CD4-positive, CD25-positive, alpha-beta regulatory T cell (primary cell): ENCODE measurements around the gene RCN2. TPM values are rescaled to one million over a fixed set of nuclear protein-coding genes. Genes with fewer than 3 reads are reported as not detected.
A peak's percentile ranks its signal among the peaks of the same experiment; 100 is the strongest.

Experiments
- ATAC-seq, 2 donors: fragments of 150-1000 bp; cut with Tn5 transposase; one replicate each; pipeline ENCODE4 v1.10.0; 2021; ENCODE audit warnings: low read depth in 2 of 2, moderate number of reproducible peaks in 2 of 2, moderate library complexity in 1 of 2
- DNase-seq, 3 donors: peaks; one replicate each; pipeline versions ENCODE4 v3.0.0 to v3.0.0-alpha.2; 2012 to 2022; ENCODE audit warnings: mixed read lengths in 1 of 3
- H3K27ac ChIP-seq: one replicate; pipeline ENCODE4 v1.7.0; 2013; ENCODE audit warnings: mild to moderate bottlenecking, low read length; ENCODE audit not compliant: insufficient read depth, poor library complexity, severe bottlenecking
- H3K27me3 ChIP-seq: one replicate; pipeline ENCODE4 v1.7.0; 2013; ENCODE audit warnings: low read length; ENCODE audit not compliant: control insufficient read depth, insufficient read depth
- H3K36me3 ChIP-seq: one replicate; pipeline ENCODE4 v1.7.0; 2013; ENCODE audit warnings: mild to moderate bottlenecking, low read length, moderate library complexity; ENCODE audit not compliant: control insufficient read depth, insufficient read depth
- H3K4me1 ChIP-seq: 2 replicates; pipeline ENCODE4 v1.7.0; 2013; ENCODE audit warnings: mild to moderate bottlenecking, low read length; ENCODE audit not compliant: insufficient read depth, control insufficient read depth, poor library complexity, severe bottlenecking
- H3K4me3 ChIP-seq: one replicate; pipeline ENCODE4 v1.7.0; 2013; ENCODE audit warnings: low read depth, mild to moderate bottlenecking, low read length, moderate library complexity
- H3K9me3 ChIP-seq, 2 experiments: 1 replicate in 1 of 2; 2 replicates in 1 of 2; pipeline ENCODE4 v1.7.0; 2013; ENCODE audit warnings: low read length in 2 of 2, mild to moderate bottlenecking in 1 of 2, moderate library complexity in 1 of 2; ENCODE audit not compliant: control insufficient read depth in 2 of 2
- H3K27ac Mint-ChIP-seq, 3 donors: one replicate each; pipeline ENCODE4 v1.8.0; 2020 to 2022; ENCODE audit warnings: mild to moderate bottlenecking in 3 of 3, mixed read lengths in 3 of 3, moderate library complexity in 2 of 3
- H3K27me3 Mint-ChIP-seq: one replicate; pipeline ENCODE4 v1.8.0; 2022; ENCODE audit warnings: mild to moderate bottlenecking, mixed read lengths
- H3K36me3 Mint-ChIP-seq: one replicate; pipeline ENCODE4 v1.8.0; 2020; ENCODE audit warnings: mixed read lengths
- H3K4me1 Mint-ChIP-seq, 4 donors: one replicate each; pipeline ENCODE4 v1.8.0; 2020 to 2022; ENCODE audit warnings: mixed read lengths in 4 of 4, mild to moderate bottlenecking in 1 of 4
- H3K4me3 Mint-ChIP-seq, 4 donors: one replicate each; pipeline ENCODE4 v1.8.0; 2020 to 2022; ENCODE audit warnings: mild to moderate bottlenecking in 4 of 4, mixed read lengths in 4 of 4, moderate library complexity in 3 of 4
- H3K9me3 Mint-ChIP-seq, 7 donors: one replicate each; pipeline ENCODE4 v1.8.0; 2020 to 2022; ENCODE audit warnings: mixed read lengths in 7 of 7, mild to moderate bottlenecking in 3 of 7, moderate library complexity in 2 of 7
- polyA plus RNA-seq, 4 donors: library from polyadenylated mRNA; unstranded; fragments of 300-500 nt; fragmentation: Illumina TruSeq; gene quantifications; one replicate each; pipeline ENCODE4 v1.2.3, GENCODE V29; 2021
- total RNA-seq: library from RNA; stranded (reverse); gene quantifications from one replicate; pipeline ENCODE4 v1.2.3, GENCODE V29; 2022

RCN2 gene
- total and polyA plus RNA-seq, 5 donors from 2014 or later = 17.3 to 47.3 (median 39.5) TPM

GRCh38 chr15:76967067-76967466, 35.5 kb downstream of the RCN2 start:
- Histone ChIP-seq H3K4me3 (no peak overlapping the region), H3K27me3 (peaks cover 3% of the 10 kb centered on the region), H3K36me3 (no peaks in the 10 kb centered on the region), H3K4me1 (no peaks in the 10 kb centered on the region), H3K27ac (no peak overlapping the region), H3K9me3 (no peaks in the 10 kb centered on the region)
- ATAC-seq (no peak), DNase-seq (no peak)
- H3K4me3 Mint-ChIP-seq = no peak overlapping the region
- no peak overlapping the region for H3K27ac Mint-ChIP-seq
- no peaks in the 10 kb centered on the region for H3K9me3 Mint-ChIP-seq
- H3K27me3 Mint-ChIP-seq = peaks cover 14% of the 10 kb centered on the region
- H3K4me1 Mint-ChIP-seq = peaks cover 2 to 6% (median 5%) of the 10 kb centered on the region in 4 donors
- H3K36me3 Mint-ChIP-seq = no peaks in the 10 kb centered on the region

DNA sequence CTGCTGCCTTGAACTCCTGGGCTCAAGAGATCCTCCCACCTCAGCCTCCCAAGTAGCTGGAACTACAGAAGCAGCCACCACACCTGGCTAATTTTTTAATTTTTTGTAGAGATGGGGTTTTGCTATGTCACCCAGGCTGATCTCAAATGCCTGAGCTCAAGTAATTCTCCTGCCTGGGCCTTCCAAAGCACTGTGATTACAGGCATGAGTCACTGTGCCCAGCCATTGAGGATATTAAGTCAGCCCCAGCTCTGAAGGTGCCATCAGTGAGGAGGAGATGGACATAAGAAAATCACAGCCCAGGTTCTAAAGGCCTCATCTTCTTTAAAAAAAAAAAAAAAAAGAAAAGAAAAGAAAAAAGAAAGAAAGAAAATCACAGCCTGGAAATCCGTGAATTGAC, 36.8 kb downstream of the RCN2 start:
- H3K27me3 ChIP-seq = no peaks in the 10 kb centered on the region
- no peak overlapping the region for H3K4me3 ChIP-seq
- Mint-ChIP-seq H3K27ac (no peak overlapping the region), H3K4me3 (no peak overlapping the region), H3K4me1 (peaks cover 0 to 6% (median 3%) of the 10 kb centered on the region in 4 donors), H3K36me3 (no peaks in the 10 kb centered on the region), H3K9me3 (no peaks in the 10 kb centered on the region), H3K27me3 (peaks cover 10% of the 10 kb centered on the region)
- H3K4me1 ChIP-seq = no peaks in the 10 kb centered on the region
- no peak for DNase-seq
- no peaks in the 10 kb centered on the region for H3K36me3 ChIP-seq
- ATAC-seq = no peak
- H3K9me3 ChIP-seq = no peaks in the 10 kb centered on the region
- no peak overlapping the region for H3K27ac ChIP-seq

GRCh38 chr15:76972389-76973361, 41.1 kb downstream of the RCN2 start:
- no peak overlapping the region for H3K4me3 ChIP-seq
- H3K27me3 ChIP-seq = no peaks in the 10 kb centered on the region
- no peak overlapping the region for H3K4me3 Mint-ChIP-seq
- H3K27me3 Mint-ChIP-seq = no peaks in the 10 kb centered on the region
- H3K36me3 ChIP-seq = no peaks in the 10 kb centered on the region
- no peak for DNase-seq
- H3K27ac ChIP-seq = no peak overlapping the region
- peaks cover 0 to 2% (median 0%) of the 10 kb centered on the region in 4 donors for H3K4me1 Mint-ChIP-seq
- no peak overlapping the region for H3K27ac Mint-ChIP-seq
- ATAC-seq = no peak
- H3K9me3 Mint-ChIP-seq = no peaks in the 10 kb centered on the region
- no peaks in the 10 kb centered on the region for H3K36me3 Mint-ChIP-seq
- H3K9me3 ChIP-seq = no peaks in the 10 kb centered on the region
- H3K4me1 ChIP-seq = no peaks in the 10 kb centered on the region

DNA sequence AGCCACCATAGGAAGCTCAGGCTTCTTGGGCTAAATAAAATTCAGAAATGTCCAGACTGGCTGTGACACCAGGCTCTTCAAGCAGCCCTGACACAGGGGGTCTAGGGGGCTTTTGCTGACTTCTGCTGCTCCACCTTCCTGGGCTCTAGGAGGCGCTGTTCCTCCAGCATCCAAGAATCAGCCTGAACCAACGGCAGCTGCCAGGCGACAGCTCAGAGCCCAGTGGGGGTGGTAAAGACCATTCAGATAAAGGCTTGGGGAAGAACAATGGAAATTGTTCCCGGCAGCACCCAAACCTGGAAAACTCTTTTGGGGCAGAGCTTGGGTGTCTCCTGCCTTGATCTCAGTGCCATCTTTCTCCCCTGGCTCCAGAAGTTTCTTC, 41.8 kb downstream of the RCN2 start:
- no peaks in the 10 kb centered on the region for H3K4me1 ChIP-seq
- DNase-seq (peak; percentile 20 to 71 (median 45)), ATAC-seq (peak; percentile 60 to 62)
- Mint-ChIP-seq H3K4me3 (no peak overlapping the region), H3K27me3 (no peaks in the 10 kb centered on the region), H3K36me3 (no peaks in the 10 kb centered on the region), H3K4me1 (peaks cover 0 to 2% (median 0%) of the 10 kb centered on the region in 4 donors), H3K27ac (no peak overlapping the region), H3K9me3 (peaks cover 0 to 1% (median 0%) of the 10 kb centered on the region in 7 donors)
- no peak overlapping the region for H3K27ac ChIP-seq
- H3K4me3 ChIP-seq = no peak overlapping the region
- H3K27me3 ChIP-seq = no peaks in the 10 kb centered on the region
- no peaks in the 10 kb centered on the region for H3K9me3 ChIP-seq
- no peaks in the 10 kb centered on the region for H3K36me3 ChIP-seq

DNA sequence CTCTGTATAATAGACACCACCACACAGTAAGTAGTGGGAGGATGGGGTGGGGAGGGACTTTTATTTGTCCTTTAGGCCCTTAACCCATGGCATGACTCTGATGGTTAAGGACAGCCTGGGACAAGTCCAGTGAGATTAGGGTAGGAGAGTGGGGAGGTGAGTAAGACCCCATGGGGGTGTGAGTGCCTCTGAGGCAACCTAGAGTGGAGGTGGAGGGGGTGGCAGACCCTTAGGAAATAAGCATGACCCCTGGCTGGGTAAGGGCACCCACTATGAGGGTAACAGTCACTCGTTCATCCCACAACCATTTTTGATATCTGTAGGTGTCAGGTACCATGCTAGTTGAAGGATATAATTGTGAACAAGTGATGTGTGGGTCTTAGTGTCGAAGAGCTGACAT, 42.4 kb downstream of the RCN2 start:
- DNase-seq (no peak), ATAC-seq (no peak)
- no peaks in the 10 kb centered on the region for H3K36me3 Mint-ChIP-seq
- Histone ChIP-seq H3K27ac (no peak overlapping the region), H3K4me1 (no peaks in the 10 kb centered on the region), H3K4me3 (no peak overlapping the region), H3K9me3 (no peaks in the 10 kb centered on the region), H3K27me3 (no peaks in the 10 kb centered on the region), H3K36me3 (no peaks in the 10 kb centered on the region)
- H3K27me3 Mint-ChIP-seq = no peaks in the 10 kb centered on the region
- no peak overlapping the region for H3K27ac Mint-ChIP-seq
- peaks cover 0 to 2% (median 0%) of the 10 kb centered on the region in 4 donors for H3K4me1 Mint-ChIP-seq
- peaks cover 0 to 4% (median 0%) of the 10 kb centered on the region in 7 donors for H3K9me3 Mint-ChIP-seq
- H3K4me3 Mint-ChIP-seq = no peak overlapping the region

- Histone ChIP-seq H3K4me1 (no peaks in the 10 kb centered on the region), H3K36me3 (no peaks in the 10 kb centered on the region), H3K4me3 (no peak overlapping the region), H3K27ac (no peak overlapping the region), H3K27me3 (no peaks in the 10 kb centered on the region), H3K9me3 (no peaks in the 10 kb centered on the region)
- DNase-seq (no peak), ATAC-seq (no peak)
- no peaks in the 10 kb centered on the region for H3K36me3 Mint-ChIP-seq
- H3K27me3 Mint-ChIP-seq = no peaks in the 10 kb centered on the region
- peak overlapping the region in 1 of 3 donors; percentile 60 for H3K27ac Mint-ChIP-seq
- peaks cover 0 to 2% (median 0%) of the 10 kb centered on the region in 4 donors for H3K4me1 Mint-ChIP-seq
- H3K4me3 Mint-ChIP-seq = no peak overlapping the region
- peaks cover 0 to 4% (median 0%) of the 10 kb centered on the region in 7 donors for H3K9me3 Mint-ChIP-seq
These were observed 43.0 kb downstream of the RCN2 start for GRCh38 chr15:76974456-76975036.

- no peaks in the 10 kb centered on the region for H3K27me3 Mint-ChIP-seq
- H3K36me3 Mint-ChIP-seq = no peaks in the 10 kb centered on the region
- H3K9me3 ChIP-seq = no peaks in the 10 kb centered on the region
- H3K27ac Mint-ChIP-seq = peak overlapping the region in 1 of 3 donors; percentile 22
- DNase-seq (no peak), ATAC-seq (no peak)
- no peak overlapping the region for H3K4me3 Mint-ChIP-seq
- peaks cover 0 to 2% (median 0%) of the 10 kb centered on the region in 4 donors for H3K4me1 Mint-ChIP-seq
- no peak overlapping the region for H3K27ac ChIP-seq
- peaks cover 0 to 4% (median 0%) of the 10 kb centered on the region in 7 donors for H3K9me3 Mint-ChIP-seq
- H3K4me3 ChIP-seq = no peak overlapping the region
- no peaks in the 10 kb centered on the region for H3K36me3 ChIP-seq
- no peaks in the 10 kb centered on the region for H3K27me3 ChIP-seq
- H3K4me1 ChIP-seq = no peaks in the 10 kb centered on the region
These were observed 44.6 kb downstream of the RCN2 start for GRCh38 chr15:76976141-76976540.
